Small intestine (tissue), 7 donors: ENCODE results near the gene CA11. TPM values are rescaled to one million over a fixed set of nuclear protein-coding genes. Genes with fewer than 3 reads are reported as not detected.
A peak's percentile ranks its signal among the peaks of the same experiment; 100 is the strongest.

Experiments
- DNase-seq, 2 donors: peaks; one replicate each; pipeline versions ENCODE4 v3.0.0 to v3.0.0-alpha.2; 2013
- FAIRE-seq: peaks from 2 replicates; lab custom pipeline; 2012; peaks lifted over from hg19 to GRCh38; lab: Jason Lieb, UNC
- H3K27ac ChIP-seq, 3 donors: one replicate each; pipeline ENCODE4 v1.5.1; 2013; ENCODE audit warnings: low read length in 2 of 3, mild to moderate bottlenecking in 2 of 3, control low read depth in 1 of 3, inconsistent platforms in 1 of 3, low read depth in 1 of 3, moderate library complexity in 1 of 3
- H3K27me3 ChIP-seq, 3 donors: one replicate each; pipeline ENCODE4 v1.6.1; 2013; ENCODE audit warnings: low read length in 3 of 3, inconsistent platforms in 1 of 3; ENCODE audit not compliant: control insufficient read depth in 3 of 3, insufficient read depth in 3 of 3
- H3K36me3 ChIP-seq, 3 donors: one replicate each; pipeline ENCODE4 v1.6.1; 2013; ENCODE audit warnings: low read length in 3 of 3, inconsistent platforms in 1 of 3, low read depth in 1 of 3, mild to moderate bottlenecking in 1 of 3, moderate library complexity in 1 of 3; ENCODE audit not compliant: control insufficient read depth in 3 of 3, insufficient read depth in 2 of 3
- H3K4me1 ChIP-seq, 3 donors: one replicate each; pipeline ENCODE4 v1.6.1; 2013; ENCODE audit warnings: low read length in 2 of 3, inconsistent platforms in 1 of 3, low read depth in 1 of 3, mild to moderate bottlenecking in 1 of 3, moderate library complexity in 1 of 3; ENCODE audit not compliant: control insufficient read depth in 3 of 3, insufficient read depth in 2 of 3
- H3K4me3 ChIP-seq, 3 donors: one replicate each; pipeline ENCODE4 v1.5.1; 2013; ENCODE audit warnings: low read length in 3 of 3, control low read depth in 1 of 3, inconsistent platforms in 1 of 3, low read depth in 1 of 3, mild to moderate bottlenecking in 1 of 3, moderate library complexity in 1 of 3
- H3K9me3 ChIP-seq, 2 donors: one replicate each; pipeline ENCODE4 v1.6.1; 2013; ENCODE audit warnings: low read depth in 1 of 2, low read length in 1 of 2; ENCODE audit not compliant: control insufficient read depth in 2 of 2, insufficient read depth in 1 of 2
- WGBS, 3 donors: extraction: QIAGEN DNeasy Blood & Tissue Kit; methylation state at CpG; one replicate each; pipeline ENCODE4 v1.1.7; 2013; 5-methylcytosine and 5-hydroxymethylcytosine counted together
- polyA plus RNA-seq, 4 donors: library from polyadenylated mRNA; stranded (reverse) in 3 of 4; unstranded in 1 of 4; fragments of 200-250 nt in 3 of 4; fragments of 120-200 nt in 1 of 4; gene quantifications; one replicate each; pipeline versions ENCODE4 v1.2.1 to v1.2.3, GENCODE V29; 2013
- donor health status: healthy with polysubstance abuse.
- donor health status: control.
- donor health status: control.
- donor health status: Bipolar disorder and iron deficiency.
- donor health status: healthy.

Gene CA11
- polyA plus RNA-seq, 4 donors: 3.8 to 21.2 (median 6.5) TPM

GRCh38 chr19:48631225-48631624 lies 14.8 kb downstream of the CA11 start:
- Histone ChIP-seq H3K9me3 (no peaks in the 10 kb centered on the region), H3K4me3 (no peak overlapping the region), H3K27ac (peak overlapping the region; percentile 79 to 87 (median 85)), H3K27me3 (no peaks in the 10 kb centered on the region), H3K36me3 (peaks cover 0 to 40% (median 0%) of the 10 kb centered on the region in 3 donors), H3K4me1 (peaks cover 12 to 77% (median 18%) of the 10 kb centered on the region in 3 donors)
- FAIRE-seq: no peak
- WGBS, 3 donors: 60 to 65% (median 63%) methylated on average over 3 of the region's 3 CpGs
- peak in 1 of 2 donors; percentile 31 for DNase-seq

GRCh38 chr19:48630296-48631063 lies 15.5 kb downstream of the CA11 start:
- H3K27ac ChIP-seq: peak overlapping the region; percentile 79 to 87 (median 85)
- WGBS, 3 donors: 7 to 31% (median 28%) methylated on average over 40 to 47 of the region's 47 CpGs
- FAIRE-seq (no peak), DNase-seq (peak; percentile 72 to 80)
- H3K4me3 ChIP-seq: peak overlapping the region in 2 of 3 donors; percentile 12 to 29
- H3K9me3 ChIP-seq: no peaks in the 10 kb centered on the region
- peaks cover 12 to 80% (median 18%) of the 10 kb centered on the region in 3 donors for H3K4me1 ChIP-seq
- H3K36me3 ChIP-seq: peaks cover 0 to 47% (median 0%) of the 10 kb centered on the region in 3 donors
- no peaks in the 10 kb centered on the region for H3K27me3 ChIP-seq

GRCh38 chr19:48629599-48630295 lies 16.2 kb downstream of the CA11 start:
- WGBS, 3 donors: 35 to 55% (median 51%) methylated on average over 35 to 48 of the region's 48 CpGs
- peak overlapping the region; percentile 79 to 87 (median 85) for H3K27ac ChIP-seq
- FAIRE-seq: no peak
- H3K4me3 ChIP-seq: peak overlapping the region in 1 of 3 donors; percentile 29
- peaks cover 0 to 47% (median 0%) of the 10 kb centered on the region in 3 donors for H3K36me3 ChIP-seq
- H3K9me3 ChIP-seq: no peaks in the 10 kb centered on the region
- peak; percentile 89 to 98 for DNase-seq
- peaks cover 11 to 81% (median 15%) of the 10 kb centered on the region in 3 donors for H3K4me1 ChIP-seq
- no peaks in the 10 kb centered on the region for H3K27me3 ChIP-seq

DNA sequence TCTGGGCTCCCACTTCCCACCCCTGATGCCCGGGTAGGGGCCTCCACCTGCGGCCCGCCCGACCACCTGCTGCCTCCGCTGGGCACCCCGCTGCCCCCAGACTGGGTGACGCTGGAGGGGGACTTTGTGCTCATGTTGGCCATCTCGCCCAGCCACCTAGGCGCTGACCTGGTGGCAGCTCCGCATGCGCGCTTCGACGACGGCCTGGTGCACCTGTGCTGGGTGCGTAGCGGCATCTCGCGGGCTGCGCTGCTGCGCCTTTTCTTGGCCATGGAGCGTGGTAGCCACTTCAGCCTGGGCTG lies 16.7 kb downstream of the CA11 start:
- DNase-seq (no peak), FAIRE-seq (no peak)
- peaks cover 10 to 81% (median 12%) of the 10 kb centered on the region in 3 donors for H3K4me1 ChIP-seq

DNA sequence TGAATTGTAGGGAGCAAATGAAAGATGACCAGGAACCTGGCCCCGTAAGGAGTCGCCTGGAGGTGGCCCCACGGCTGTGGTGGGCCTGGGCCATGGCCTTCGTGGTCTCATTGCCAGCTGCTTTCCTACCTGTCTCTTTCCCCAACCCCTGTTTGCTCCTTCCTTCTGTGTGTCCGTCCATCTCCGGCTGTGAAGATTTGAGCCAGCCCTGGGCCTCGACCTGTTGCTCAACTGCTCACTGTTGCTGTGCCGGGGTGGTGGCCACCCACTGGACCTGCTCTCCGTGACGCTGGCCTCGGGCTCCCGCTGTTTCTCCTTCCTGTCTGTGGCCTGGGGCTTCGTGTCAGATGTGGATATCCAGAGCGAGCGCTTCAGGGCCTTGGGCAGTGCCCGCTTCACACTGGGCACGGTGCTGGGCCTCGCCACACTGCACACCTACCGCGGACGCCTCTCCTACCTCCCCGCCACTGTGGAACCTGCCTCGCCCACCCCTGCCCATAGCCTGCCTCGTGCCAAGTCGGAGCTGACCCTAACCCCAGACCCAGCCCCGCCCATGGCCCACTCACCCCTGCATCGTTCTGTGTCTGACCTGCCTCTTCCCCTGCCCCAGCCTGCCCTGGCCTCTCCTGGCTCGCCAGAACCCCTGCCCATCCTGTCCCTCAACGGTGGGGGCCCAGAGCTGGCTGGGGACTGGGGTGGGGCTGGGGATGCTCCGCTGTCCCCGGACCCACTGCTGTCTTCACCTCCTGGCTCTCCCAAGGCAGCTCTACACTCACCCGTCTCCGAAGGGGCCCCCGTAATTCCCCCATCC lies 17.3 kb downstream of the CA11 start:
- WGBS, 3 donors: 73 to 81% (median 77%) methylated on average over 27 to 34 of the region's 34 CpGs
- Histone ChIP-seq H3K27ac (peak overlapping the region in 2 of 3 donors; percentile 79 to 82), H3K36me3 (peaks cover 0 to 47% (median 0%) of the 10 kb centered on the region in 3 donors), H3K9me3 (no peaks in the 10 kb centered on the region), H3K4me3 (no peak overlapping the region), H3K4me1 (peaks cover 8 to 77% (median 10%) of the 10 kb centered on the region in 3 donors), H3K27me3 (no peaks in the 10 kb centered on the region)
- no peak for FAIRE-seq
- no peak for DNase-seq

More for the DNA sequence above, 16.7 kb downstream of the CA11 start:
- Histone ChIP-seq H3K9me3 (no peaks in the 10 kb centered on the region), H3K36me3 (peaks cover 0 to 47% (median 0%) of the 10 kb centered on the region in 3 donors), H3K4me3 (no peak overlapping the region), H3K27ac (peak overlapping the region; percentile 79 to 87 (median 82)), H3K27me3 (no peaks in the 10 kb centered on the region)
- 86 to 91% (median 88%) methylated on average over 22 of the region's 22 CpGs for WGBS, 3 donors

DNA sequence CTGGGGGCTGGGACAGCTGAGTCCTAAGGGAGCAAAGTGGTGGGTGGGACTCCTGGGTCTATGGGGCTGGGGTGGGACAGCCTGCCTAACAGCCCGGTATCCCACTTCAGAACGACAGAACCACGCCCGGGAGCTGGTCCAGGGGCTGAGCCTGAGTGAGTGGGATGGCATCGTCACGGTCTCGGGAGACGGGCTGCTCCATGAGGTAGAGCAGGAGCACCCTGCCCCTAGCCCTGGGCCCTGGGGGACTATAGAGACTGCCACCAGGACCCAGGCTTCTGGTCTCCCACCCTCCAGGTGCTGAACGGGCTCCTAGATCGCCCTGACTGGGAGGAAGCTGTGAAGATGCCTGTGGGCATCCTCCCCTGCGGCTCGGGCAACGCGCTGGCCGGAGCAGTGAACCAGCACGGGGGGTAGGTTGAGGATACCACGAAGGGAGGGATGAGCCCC lies 18.1 kb downstream of the CA11 start:
- H3K4me3 ChIP-seq: peak overlapping the region in 1 of 3 donors; percentile 12
- H3K27me3 ChIP-seq: no peaks in the 10 kb centered on the region
- H3K36me3 ChIP-seq: peaks cover 0 to 47% (median 0%) of the 10 kb centered on the region in 3 donors
- H3K4me1 ChIP-seq: peaks cover 5 to 77% (median 10%) of the 10 kb centered on the region in 3 donors
- WGBS, 3 donors: 69 to 81% (median 71%) methylated on average over 13 to 17 of the region's 17 CpGs
- H3K9me3 ChIP-seq: no peaks in the 10 kb centered on the region
- DNase-seq (no peak), FAIRE-seq (no peak)
- H3K27ac ChIP-seq: peak overlapping the region; percentile 78 to 87 (median 83)

- no peaks in the 10 kb centered on the region for H3K27me3 ChIP-seq
- FAIRE-seq: no peak
Observed at GRCh38 chr19:48627201-48627864, 18.7 kb downstream of the CA11 start.

More at GRCh38 chr19:48627201-48627864, 18.7 kb downstream of the CA11 start:
- 35 to 72% (median 45%) methylated on average over 6 of the region's 6 CpGs for WGBS, 3 donors
- Histone ChIP-seq H3K9me3 (no peaks in the 10 kb centered on the region), H3K4me1 (peaks cover 5 to 71% (median 10%) of the 10 kb centered on the region in 3 donors), H3K27ac (peak overlapping the region; percentile 78 to 87 (median 83)), H3K4me3 (peak overlapping the region in 1 of 3 donors; percentile 12), H3K36me3 (peaks cover 0 to 46% (median 0%) of the 10 kb centered on the region in 3 donors)
- peak; percentile 89 to 94 for DNase-seq
